Muscle of back (tissue), 11 donors: ENCODE results near the gene KCNJ12. TPM values are rescaled to one million over a fixed set of nuclear protein-coding genes. Genes with fewer than 3 reads are reported as not detected.
A peak's percentile ranks its signal among the peaks of the same experiment; 100 is the strongest.
"Not testable (repeated sequence)": the region's sequence is repeated elsewhere in the genome, so short reads cannot be mapped to it uniquely, and the experiment has no call there.

ENCODE experiments used
- DNase-seq, 3 donors: peaks; one replicate each; pipeline versions ENCODE4 v3.0.0 to v3.0.0-alpha.2; 2013
- polyA plus RNA-seq, 10 donors: library from polyadenylated mRNA; unstranded; fragments of 120-200 nt; gene quantifications; one replicate each; pipeline ENCODE4 v1.2.1, GENCODE V29; 2013; ENCODE audit not compliant: insufficient read length in 10 of 10

KCNJ12 gene
- polyA plus RNA-seq, 10 donors: 4.5 to 15.1 (median 9.9) TPM

DNA sequence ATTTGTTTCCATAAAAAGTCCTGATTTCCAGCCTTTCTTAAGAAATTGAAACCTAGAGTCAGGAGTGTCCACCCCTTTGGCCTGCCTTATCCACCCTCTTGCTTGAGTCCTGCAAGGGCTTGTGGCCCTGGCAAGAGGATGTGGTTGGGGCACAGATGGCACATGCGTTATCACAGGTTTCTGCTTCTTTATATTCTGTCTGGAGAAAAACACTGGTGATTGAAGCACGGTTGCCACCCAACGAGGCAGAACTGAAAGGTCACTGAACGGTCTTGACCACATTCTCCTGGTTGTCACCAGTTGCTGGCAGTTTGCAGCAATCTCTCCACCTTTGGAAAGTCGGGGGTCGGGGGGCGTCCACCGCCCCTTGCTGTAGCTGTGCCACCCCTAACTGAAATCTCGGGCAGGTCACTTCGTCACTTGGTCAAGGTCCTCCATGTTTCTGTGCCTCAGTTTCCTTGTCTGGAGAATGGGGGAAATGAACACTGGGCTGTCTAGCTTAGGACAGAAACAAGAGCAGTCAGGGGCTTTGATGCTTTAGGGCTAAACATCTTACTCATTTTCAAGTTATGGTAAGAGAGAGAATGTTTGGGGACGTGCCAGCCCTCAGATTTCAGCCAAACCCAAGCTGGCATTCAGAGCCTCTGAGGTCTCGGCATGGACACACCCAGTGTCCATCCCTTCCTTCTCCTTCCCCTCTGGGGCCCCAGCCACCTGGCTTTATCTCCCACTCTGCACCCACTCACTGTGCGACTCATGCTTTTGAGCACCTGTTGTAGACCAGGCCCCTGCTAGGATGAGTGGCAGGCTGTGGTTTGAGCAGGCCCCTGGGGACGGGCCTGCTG, 27.9 kb upstream of the KCNJ12 start:
- not testable (repeated sequence) for DNase-seq

DNA sequence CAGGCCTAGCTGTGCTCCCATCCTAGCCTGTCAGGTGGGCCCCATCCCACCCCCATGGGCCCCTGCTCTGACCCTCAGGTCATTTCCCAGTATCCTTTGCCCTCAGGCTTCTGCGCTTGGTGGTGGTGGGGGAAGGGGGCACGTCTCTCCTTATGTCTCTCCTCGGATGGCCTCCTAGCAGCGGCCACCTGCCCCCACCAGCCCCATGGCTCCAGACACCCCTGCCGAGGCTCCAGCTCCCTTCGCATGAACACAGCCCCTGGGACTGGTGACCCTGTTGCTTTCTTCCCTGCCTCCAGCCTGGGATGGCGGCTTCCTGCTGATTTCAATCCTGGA, 27.3 kb upstream of the KCNJ12 start:
- DNase-seq: not testable (repeated sequence)

DNA sequence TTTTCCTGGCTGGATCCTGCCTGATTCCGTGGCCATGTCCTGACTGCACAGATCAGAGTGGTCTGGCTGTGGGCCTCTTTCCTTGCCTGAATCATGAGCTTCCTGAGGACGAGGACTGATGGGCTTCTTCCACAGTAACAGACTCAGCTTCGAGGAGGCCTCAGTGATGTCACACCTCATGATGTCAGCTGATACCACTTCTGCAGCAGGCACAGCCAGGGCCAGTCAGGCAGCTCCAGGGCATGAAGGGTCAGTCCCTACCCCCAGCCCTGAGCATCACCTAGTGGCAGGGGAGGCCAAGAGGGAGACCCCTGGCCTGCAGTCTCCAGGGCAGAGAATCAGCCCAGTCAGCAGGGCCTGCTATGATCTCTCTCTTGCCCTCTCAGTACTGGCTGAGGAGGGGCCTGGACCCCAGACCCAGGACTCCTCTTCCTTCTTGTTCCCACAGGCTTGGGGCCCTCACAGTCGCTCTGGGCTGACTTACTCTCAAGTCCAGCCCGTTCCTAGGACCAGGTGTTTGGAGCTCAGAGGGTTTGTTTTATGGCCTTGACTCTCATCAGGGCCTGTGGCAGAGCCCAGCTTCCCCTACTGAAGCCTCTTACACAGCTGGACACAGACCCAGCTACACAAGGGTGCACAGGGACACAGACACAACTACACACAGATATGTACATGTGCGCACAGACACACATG, 26.7 kb upstream of the KCNJ12 start:
- DNase-seq: not testable (repeated sequence)

DNA sequence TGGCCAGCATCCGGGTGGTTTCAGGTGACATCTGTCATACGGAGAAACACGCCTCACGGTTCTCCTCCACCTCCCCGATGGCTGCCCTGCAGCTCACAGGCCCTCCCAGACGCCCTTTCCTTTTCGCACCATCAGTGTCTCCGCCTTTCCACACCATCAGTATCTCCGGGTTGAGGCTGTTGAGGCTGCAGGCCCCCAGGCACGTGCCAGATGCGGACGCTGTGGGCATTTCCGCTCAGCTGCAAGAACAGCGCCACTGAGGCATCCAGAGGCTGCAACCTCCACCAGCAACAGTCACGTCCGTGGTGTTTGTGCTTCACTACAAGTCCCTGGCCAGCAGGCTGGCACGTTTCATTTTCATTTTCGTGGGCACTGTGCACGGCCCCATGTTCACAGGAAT, 25.7 kb upstream of the KCNJ12 start:
- not testable (repeated sequence) for DNase-seq

DNA sequence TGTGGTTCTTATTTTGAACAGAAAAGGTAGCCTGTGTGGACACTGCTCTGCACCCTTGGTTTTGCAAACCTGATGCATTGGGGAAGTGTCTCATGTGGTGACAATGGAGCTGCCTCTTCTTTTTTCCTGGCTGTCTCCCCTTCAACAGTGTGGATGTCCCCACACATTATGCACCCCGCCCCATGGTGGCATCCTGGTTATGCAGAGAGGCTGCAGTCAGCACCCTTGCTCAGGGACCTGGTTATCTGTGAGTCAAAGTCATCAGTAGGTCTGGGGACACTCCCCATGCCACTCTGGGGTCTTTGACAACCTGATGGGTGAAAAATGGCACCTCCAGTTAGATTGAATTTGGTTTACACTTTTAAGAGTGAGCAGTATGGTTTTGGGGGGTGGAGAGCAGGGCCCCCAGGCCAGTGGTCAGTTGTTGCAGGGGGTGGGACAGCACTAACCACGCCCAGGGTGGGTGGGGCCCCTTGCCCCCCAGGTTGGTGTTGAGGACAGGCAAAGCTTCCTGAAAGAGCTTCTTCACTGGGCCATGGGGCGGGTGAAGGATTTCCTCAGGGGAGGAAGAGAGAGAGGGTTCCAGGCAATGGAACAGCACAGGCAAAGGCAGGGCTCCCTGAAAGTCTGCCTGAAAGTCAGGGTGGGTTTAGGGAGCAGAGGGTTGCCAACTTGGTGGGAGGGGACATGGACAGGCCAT, 24.6 kb upstream of the KCNJ12 start:
- DNase-seq: no peak

DNA sequence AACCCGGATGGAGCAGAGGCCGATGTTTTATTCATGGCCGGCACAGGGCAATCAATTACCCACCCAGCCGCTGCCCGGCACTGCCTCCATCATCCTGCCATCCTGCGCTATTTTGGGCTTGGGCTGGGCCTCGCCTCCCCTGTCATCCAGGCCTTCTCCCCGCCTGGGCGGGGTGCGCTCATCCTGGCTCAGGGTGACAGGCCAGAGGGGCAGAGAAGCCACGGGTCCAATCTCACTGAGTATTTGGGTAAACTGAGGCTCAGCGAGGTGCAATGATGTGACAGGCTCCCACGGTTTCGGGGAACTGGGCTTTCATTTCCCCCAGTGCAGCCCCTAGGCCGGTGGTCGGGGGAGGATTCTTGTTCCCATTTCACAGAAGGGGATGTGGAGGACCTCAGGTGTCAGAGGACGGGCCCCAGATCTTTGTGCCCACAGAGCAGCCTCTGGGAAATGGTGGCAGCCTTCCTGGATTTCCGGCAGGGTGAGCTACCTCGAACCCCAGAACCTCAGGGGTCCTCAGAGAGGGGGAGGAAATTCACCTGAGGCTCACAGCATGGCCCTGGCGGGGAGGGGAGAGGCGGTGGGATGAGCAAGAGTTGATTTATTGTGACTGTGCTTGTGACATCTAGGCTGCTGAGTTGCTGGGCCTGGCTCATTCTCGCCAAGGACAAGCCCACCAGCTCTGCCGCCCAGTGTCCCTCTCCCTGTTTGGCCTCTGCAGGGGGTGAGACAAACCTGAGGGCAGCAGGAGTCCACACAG, 23.8 kb upstream of the KCNJ12 start:
- no peak for DNase-seq

DNA sequence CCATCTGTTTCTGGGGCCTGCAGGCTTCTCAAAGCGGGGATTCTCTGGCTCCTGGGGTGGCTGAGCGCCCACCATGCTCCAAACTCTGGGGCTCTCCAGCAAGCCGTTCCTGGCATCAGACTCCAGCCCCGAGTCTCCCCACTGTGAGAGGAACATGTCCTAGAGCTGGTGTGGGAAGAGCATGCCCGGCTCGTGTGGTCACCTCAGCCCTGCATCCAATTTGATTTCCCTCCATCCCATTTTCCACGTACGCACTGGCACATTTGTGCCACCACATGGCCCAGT, 23.2 kb upstream of the KCNJ12 start:
- no peak for DNase-seq

DNA sequence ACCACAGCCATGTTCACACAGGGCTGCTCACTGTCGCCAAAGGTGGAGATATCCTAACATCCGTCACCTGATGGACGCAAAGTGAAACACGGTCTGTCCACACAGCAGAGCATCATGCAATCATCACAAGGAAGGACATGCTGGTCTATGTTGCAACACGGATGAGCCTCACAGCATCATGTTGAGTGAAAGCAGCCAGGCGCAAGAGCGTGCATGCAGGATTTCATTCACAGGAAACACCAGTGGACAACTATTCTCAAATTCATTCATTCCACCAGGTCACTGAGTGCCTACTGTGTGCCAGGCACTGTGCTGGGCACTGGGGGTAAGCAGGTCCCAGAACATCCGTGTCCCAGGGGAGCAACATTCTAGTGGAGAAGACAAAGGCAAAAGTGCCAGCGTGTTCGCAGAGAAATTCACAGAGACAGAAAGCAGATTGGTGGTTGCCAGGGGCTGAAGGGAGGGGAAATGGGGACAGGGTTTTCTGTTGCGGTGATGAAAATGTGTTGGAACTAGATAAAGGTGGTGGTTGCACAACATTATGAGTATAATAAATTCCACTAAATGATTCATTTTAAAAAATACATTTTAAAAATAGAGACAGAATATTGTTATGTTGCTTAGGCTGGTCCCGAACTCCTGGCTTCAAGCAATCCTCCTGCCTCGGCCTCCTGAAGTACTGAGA, 22.7 kb upstream of the KCNJ12 start:
- DNase-seq: no peak

DNA sequence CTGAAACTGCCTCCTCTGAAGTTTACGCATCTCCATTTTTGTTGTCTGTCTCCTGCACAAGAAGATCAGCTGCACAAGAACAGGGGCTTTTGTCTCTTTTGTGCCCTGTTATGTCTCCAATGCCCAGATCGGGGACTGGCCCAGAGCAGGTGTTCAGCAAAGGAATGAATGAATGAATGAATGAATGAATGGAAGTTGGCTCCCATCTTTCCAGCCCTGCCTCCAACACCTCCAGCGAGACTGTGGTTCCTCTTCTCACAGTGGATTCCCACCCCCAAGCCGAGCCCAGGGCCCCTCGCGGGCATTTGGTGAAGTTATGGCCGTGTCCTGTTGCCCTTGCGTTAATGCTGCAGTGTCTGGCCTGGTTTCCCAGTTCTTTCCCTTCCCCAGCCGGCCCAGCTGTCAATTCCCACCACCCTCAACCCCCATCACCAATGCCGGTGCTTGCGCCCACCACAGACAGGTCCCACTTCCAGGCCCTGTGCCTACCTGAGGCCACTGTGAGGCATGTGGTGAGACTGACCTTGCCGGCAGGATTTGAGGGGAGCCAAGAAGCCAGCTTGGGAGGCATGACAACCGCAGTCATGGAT, 21.3 kb upstream of the KCNJ12 start:
- no peak for DNase-seq

DNA sequence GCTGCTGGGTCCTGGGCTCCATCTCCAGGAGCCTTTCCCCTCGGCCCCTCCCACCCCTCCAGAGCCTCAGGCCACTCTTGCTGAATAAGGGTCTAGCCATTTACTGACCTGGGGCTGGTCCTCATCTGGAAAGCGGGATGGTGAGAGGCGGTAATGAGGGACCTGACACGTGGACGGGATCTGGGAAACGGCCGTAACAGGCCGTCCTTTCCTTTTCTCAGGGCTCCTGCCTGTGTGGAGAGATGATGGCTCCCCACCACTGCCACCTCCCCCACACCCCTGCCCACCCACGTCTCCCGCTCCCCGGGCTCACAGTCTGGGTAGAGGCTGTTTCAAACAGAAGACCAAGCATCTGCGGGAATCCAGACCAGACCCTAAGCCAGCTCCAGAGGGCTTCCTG, 20.6 kb upstream of the KCNJ12 start:
- no peak for DNase-seq

DNA sequence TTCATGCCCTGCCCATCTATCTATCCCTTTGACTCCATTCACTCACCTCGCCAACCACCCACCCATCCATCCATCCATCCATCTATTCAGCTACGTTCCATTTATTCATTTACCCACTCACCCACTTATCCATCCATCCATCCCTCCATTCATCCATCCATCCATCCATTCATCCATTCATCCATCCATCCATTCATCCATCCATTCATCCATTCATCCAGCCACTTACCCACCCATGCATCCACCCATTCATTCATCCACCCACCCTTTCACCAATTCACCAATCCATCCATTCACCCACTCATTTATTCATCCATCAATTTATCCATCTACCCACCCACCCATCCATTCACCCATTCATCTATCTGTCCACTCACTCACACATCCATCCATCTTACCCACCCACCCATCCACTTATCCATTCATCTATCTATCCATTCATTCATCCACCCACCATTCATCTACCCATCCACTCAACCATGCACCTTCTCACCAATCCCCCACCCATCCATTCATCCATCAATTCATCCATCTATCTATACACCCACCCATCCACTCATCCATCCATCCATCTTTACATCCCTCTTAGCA, 19.5 kb upstream of the KCNJ12 start:
- no peak for DNase-seq

DNA sequence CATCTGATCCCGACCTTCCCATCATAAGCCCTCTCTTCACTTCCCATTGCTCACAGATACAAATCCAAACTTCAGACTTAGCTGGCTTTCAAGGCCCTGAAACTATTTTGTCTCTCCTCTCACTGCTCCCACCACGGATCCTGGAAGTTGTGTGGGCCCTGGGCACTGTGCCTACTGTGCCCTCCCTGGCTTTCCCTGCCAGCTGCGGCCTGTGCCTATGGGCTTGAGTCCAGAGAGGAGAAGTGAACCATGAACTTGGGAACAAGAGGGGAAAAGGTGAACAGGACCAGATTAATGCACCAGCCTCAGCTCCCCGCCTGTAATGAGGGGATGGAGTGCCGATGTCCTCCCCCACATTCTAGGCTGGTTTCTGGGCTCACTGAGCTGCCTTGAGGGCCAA, 18.9 kb upstream of the KCNJ12 start:
- no peak for DNase-seq

DNA sequence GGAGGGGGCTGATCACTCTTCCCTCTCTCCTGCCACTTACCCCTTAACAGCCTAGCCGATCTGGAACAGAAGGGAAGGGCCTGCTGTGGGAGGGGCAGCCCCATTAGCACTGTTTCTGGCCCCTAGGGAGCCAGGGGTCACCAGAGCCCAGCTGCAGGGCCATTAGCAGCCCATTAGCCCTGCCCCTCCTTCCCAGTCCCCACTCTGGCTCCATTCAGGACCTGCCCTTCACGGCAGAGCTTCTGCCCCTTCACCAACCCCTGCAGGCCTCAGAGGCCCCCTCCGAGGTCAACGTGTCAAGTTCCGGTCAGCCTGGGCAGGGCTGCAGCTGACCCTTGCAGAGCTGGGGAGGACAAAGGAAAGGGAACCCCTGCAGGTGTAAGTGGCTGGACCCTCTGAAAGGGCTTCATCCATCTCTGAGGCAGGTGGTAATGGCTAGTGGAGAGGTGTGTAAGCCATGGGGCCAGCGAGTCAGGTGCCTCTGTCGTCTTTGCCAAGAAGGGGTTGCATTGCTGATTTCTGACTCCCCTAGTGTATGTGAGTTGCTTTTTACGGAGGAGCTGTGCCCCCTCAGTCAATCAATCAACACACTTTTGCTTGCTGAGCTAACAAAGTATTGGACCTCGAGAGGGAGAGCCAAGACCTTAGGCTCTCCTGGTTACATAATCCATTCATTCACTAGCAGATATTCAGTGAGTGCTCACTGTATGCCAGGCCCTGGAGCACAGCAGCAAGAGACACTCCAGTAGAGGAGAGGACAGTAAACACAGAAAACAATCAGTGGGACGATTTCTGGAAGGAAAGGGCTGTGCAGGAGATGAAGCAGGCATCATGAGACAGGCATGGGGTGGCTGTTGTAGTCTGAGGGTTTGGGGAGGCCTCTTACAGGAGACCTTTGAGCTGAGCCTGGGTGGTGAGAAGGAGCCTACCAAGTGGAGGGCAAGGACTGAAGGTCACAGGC, 18.2 kb upstream of the KCNJ12 start:
- DNase-seq: no peak

DNA sequence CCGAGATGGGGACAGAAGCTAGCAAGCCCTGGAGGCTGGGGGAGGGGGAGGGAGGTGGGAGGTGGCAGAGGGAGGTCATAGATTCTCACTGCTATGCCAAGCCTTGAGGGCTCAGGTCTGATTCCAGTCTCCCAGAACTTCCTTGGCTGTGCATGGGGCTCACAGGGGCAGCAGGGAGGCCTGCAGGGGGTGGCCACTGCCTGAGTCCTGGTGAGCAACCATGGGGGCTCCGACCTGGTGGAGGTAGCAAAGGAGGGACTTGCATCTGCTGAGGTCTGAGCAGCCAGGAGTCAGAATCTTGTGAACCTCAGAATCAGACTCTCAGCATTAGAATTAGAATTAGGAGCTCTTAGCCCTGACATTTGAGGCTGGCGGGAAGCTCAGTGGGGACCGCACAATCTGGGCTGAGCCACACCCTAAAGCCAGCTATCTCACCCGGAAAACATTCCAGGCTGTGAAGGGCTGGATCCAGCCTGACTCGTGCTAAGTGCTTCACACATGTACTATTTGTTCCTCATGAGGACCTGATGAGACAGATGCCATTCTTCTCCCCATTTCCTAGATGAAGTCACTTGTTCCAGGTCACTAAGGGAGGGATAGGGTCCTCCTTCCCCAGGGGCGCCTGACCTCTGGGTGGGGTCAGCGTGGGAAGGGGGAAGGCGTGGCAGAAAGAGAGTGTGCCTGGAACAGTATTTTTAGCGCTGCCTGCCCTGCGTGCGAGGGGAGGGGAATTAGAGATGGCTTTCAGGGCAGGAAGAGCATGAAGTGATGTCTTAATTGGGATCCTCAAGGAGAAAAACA, 17.3 kb upstream of the KCNJ12 start:
- DNase-seq: peak in 1 of 3 donors; percentile 41

DNA sequence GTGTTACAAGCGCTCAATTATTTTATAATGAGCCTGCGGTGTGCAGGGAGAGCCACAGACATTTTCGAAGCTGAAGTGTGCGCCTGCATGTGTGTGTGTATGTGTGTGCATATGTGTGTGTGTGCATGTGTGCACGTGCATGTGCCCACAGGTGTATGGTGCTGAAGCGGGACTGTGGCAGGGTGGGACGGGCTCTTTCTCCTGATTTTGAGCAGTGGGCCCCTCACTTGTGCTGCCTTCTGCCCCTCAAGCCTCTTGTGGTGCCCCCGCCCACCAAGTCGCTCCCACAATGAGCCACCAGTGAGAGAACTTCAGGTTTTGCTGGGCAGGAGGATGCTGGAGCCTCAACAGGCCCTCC, 16.7 kb upstream of the KCNJ12 start:
- no peak for DNase-seq

DNA sequence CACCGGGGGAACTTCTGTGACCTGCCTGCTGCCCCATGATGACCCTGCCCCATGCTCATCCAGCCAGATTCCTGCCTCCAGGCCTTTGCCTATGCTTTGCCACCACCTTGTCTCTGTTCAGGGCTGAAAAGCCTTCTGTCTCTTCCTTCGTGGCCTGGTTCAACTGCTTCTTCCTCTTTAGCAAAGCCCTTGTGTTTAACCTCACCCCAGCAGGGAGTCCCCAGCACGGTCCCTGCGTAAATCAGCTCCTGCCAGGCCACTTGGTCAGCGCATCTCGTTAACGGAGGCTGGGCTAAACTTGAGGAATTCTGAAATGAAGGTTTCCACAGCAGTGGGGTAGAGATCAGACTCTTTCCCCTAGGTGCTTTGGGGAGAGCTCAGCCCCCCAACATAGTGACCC, 16.1 kb upstream of the KCNJ12 start:
- no peak for DNase-seq

DNA sequence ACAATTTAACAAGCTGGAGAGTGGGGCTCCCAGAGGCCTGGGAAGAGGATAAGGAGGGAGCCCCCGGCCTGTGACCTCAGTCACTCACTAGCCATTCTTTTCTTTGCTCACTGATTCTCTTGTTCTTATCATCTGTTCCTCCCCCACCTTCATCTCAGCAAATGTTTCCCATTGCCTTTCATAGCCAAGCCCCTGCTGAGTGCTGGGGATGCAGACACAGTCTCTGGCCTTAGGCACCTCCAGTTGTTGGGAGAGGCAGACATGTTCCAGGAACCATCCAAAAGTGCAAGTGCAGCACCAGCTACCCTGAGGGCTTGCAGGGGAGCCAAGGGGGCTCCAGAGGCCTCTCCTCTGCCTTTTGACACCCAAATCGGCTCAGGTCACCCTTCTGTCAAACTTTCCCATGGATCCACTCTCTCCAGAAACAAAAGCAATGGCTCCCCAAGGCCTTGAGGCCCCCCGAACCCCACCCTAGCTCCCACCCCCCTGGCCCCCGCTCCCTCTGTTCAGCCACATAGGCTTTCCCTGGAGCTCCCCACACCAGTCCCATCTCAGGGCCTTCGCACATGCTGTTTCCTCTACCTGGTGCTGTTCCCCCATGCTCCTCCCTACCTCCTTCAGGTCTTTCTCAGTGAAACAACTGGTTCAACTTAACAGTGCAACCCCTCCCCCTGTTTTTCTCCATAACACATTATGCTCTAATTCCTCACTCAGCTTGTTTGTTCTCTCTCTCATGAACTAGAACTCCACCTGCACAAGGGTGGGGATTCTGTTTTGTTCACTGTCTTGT, 14.9 kb upstream of the KCNJ12 start:
- no peak for DNase-seq

DNA sequence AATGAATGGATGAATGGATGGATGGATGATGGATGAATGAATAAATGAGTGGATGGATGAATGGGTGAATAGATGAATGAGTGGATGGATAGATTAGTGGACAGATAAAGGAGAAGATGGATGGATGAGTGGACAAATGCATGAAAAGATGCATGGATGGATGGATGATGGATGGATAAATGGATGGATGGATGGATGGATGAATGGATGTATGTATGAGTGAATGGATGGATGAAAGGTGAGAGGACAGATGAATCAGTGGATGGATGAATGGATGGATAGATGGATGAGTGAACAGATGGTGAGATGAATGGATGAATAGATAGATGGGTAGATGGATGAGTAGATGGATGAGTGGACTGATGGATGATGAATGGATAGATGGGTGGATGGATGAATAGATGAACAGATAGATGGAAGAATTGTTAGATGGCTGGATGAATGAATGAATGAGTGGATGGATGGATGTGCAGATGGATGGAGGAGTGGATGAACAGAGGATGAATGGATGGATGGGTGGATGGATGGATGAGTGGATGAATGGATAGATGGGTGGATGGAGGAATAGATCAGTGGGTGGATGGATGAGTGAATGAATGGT, 13.7 kb upstream of the KCNJ12 start:
- no peak for DNase-seq
